MM.1S (cell line): ENCODE results near the gene DCAF15.

Experiments
- DNase-seq: peaks from one replicate; pipeline ENCODE4 v3.0.0-alpha.2; 2015
- H2AFZ ChIP-seq: fragments of 300-600 bp; sonication (generic); 2 replicates; pipeline ENCODE4 v1.6.0; 2016; ENCODE audit warnings: antibody characterized with exemption, low read length
- H3F3A ChIP-seq: fragments of 300-600 bp; sonication (generic); 2 replicates; pipeline ENCODE4 v1.6.1; 2016; ENCODE audit warnings: mild to moderate bottlenecking, antibody characterized with exemption, low read length, moderate library complexity, mixed read lengths; ENCODE audit not compliant: insufficient read depth
- H3K27ac ChIP-seq: fragments of 300-600 bp; sonication (generic); 2 replicates; pipeline ENCODE4 v1.5.1; 2016; ENCODE audit warnings: mild to moderate bottlenecking, low read length
- H3K27me3 ChIP-seq: fragments of 300-600 bp; sonication (generic); replicated peaks from 2 replicates; pipeline ENCODE4 v1.6.0; 2016; ENCODE audit warnings: low read length; ENCODE audit not compliant: insufficient read depth
- H3K36me3 ChIP-seq: fragments of 300-600 bp; sonication (generic); replicated peaks from 2 replicates; pipeline ENCODE4 v1.6.1; 2016; ENCODE audit warnings: mild to moderate bottlenecking, low read length, mixed read lengths; ENCODE audit not compliant: insufficient read depth
- H3K4me1 ChIP-seq: fragments of 300-600 bp; sonication (generic); 2 replicates; pipeline ENCODE4 v1.6.1; 2016; ENCODE audit warnings: low read length, mixed read lengths
- H3K4me2 ChIP-seq: fragments of 300-600 bp; sonication (generic); 2 replicates; pipeline ENCODE4 v1.6.0; 2016; ENCODE audit warnings: low read depth, low read length
- H3K4me3 ChIP-seq: fragments of 300-600 bp; sonication (generic); 2 replicates; pipeline ENCODE4 v1.5.1; 2016; ENCODE audit warnings: low read length, mixed read lengths
- H3K79me2 ChIP-seq: fragments of 300-600 bp; sonication (generic); 2 replicates; pipeline ENCODE4 v1.6.1; 2016; ENCODE audit warnings: mixed run types, low read length, mixed read lengths
- H3K9ac ChIP-seq: fragments of 300-600 bp; sonication (generic); 2 replicates; pipeline ENCODE4 v1.6.1; 2016; ENCODE audit warnings: low read length, mixed read lengths
- H3K9me2 ChIP-seq: fragments of 300-600 bp; sonication (generic); replicated peaks from 2 replicates; pipeline ENCODE4 v1.6.1; 2016; ENCODE audit warnings: mild to moderate bottlenecking, low read length, mixed read lengths; ENCODE audit not compliant: insufficient read depth
- H3K9me3 ChIP-seq: fragments of 300-600 bp; sonication (generic); replicated peaks from 2 replicates; pipeline ENCODE4 v1.6.1; 2016; ENCODE audit warnings: mild to moderate bottlenecking, low read length, mixed read lengths; ENCODE audit not compliant: insufficient read depth
- H4K20me1 ChIP-seq: fragments of 300-600 bp; sonication (generic); 2 replicates; pipeline ENCODE4 v1.6.1; 2016; ENCODE audit warnings: mild to moderate bottlenecking, low read length, moderate library complexity, mixed read lengths; ENCODE audit not compliant: insufficient read depth
- CTCF ChIP-seq: fragments of 300-600 bp; sonication (generic); IDR thresholded peaks from 2 replicates; pipeline ENCODE4 v1.5.1; 2016; ENCODE audit warnings: antibody characterized with exemption, low read length, mixed read lengths
- EZH2 ChIP-seq: fragments of 300-600 bp; sonication (generic); optimal IDR thresholded peaks from 2 replicates; pipeline ENCODE3; 2017; ENCODE audit warnings: low read depth, mild to moderate bottlenecking, antibody characterized with exemption, low read length, mixed read lengths
- EZH2phosphoT487 ChIP-seq: fragments of 300-600 bp; sonication (generic); IDR thresholded peaks from 2 replicates; pipeline ENCODE4 v1.6.1; 2018; ENCODE audit warnings: antibody characterized with exemption, low read length

The DCAF15 gene

GRCh38 chr19:14000691-14001375, 48.5 kb downstream of the DCAF15 start:
- Histone ChIP-seq H3K36me3 (no peaks in the 10 kb centered on the region), H4K20me1 (no peaks in the 10 kb centered on the region), H3K4me3 (no peak overlapping the region), H3K9ac (no peak overlapping the region), H3F3A (peaks cover 7% of the 10 kb centered on the region; the same call in 1 of the 2 replicates), H3K9me2 (no peaks in the 10 kb centered on the region), H3K4me2 (no peak overlapping the region), H2AFZ (no peak overlapping the region), H3K27ac (no peak overlapping the region), H3K9me3 (no peaks in the 10 kb centered on the region), H3K79me2 (peaks cover 44% of the 10 kb centered on the region), H3K27me3 (no peaks in the 10 kb centered on the region), H3K4me1 (peaks cover 8% of the 10 kb centered on the region)
- no peak for TF ChIP-seq CTCF
- DNase-seq, result no peak

- Histone ChIP-seq H3F3A (peaks cover 7% of the 10 kb centered on the region; the same call in 1 of the 2 replicates), H4K20me1 (no peaks in the 10 kb centered on the region), H3K9me2 (no peaks in the 10 kb centered on the region), H3K79me2 (peaks cover 41% of the 10 kb centered on the region), H3K36me3 (no peaks in the 10 kb centered on the region), H2AFZ (no peak overlapping the region), H3K9ac (no peak overlapping the region), H3K4me3 (no peak overlapping the region), H3K4me1 (peaks cover 8% of the 10 kb centered on the region), H3K9me3 (no peaks in the 10 kb centered on the region), H3K27ac (no peak overlapping the region), H3K4me2 (no peak overlapping the region), H3K27me3 (no peaks in the 10 kb centered on the region)
- TF ChIP-seq CTCF, result no peak
- TF ChIP-seq EZH2phosphoT487, result no peak
- no peak for TF ChIP-seq EZH2
- peak; percentile 12 for DNase-seq
Measured at GRCh38 chr19:14002571-14003250, 50.4 kb downstream of the DCAF15 start.

GRCh38 chr19:14003251-14004055, 51.1 kb downstream of the DCAF15 start:
- Histone ChIP-seq H3K79me2 (peaks cover 38% of the 10 kb centered on the region), H2AFZ (no peak overlapping the region), H4K20me1 (no peaks in the 10 kb centered on the region), H3F3A (peaks cover 9% of the 10 kb centered on the region; the same call in 1 of the 2 replicates), H3K36me3 (no peaks in the 10 kb centered on the region), H3K4me2 (no peak overlapping the region), H3K27me3 (no peaks in the 10 kb centered on the region), H3K4me1 (peaks cover 8% of the 10 kb centered on the region), H3K9me3 (no peaks in the 10 kb centered on the region), H3K9ac (no peak overlapping the region), H3K27ac (no peak overlapping the region), H3K4me3 (no peak overlapping the region), H3K9me2 (no peaks in the 10 kb centered on the region)
- TF ChIP-seq CTCF (no peak), EZH2 (no peak), EZH2phosphoT487 (no peak)
- no peak for DNase-seq
